Panc1 (cell line): ENCODE data around the gene CCDC141. TPM values are rescaled to one million over a fixed set of nuclear protein-coding genes. Genes with fewer than 3 reads are reported as not detected.
A peak's percentile ranks its signal among the peaks of the same experiment; 100 is the strongest.

Experiments
- ATAC-seq: fragments of 200-7000 bp; cut with Tn5 transposase; 2 replicates; pipeline ENCODE4 v1.9.1; 2020; ENCODE audit warnings: mild to moderate bottlenecking, moderate library complexity
- BruUV-seq: library from RNA; stranded (reverse); fragments of 400-500 nt; replicated peaks from 2 replicates; lab custom pipeline; 2021; lab: Mats Ljungman, UMichigan
- CTCF ChIA-PET: fragments of 300-600 bp; sonication (Branson Sonifier 250); formaldehyde crosslinking; loops from one replicate; lab custom pipeline; 2022; ENCODE audit warnings: antibody characterized with exemption; lab: Charles Lee
- POLR2A ChIA-PET: fragments of 300-600 bp; sonication (Branson Sonifier 250); formaldehyde crosslinking; loops from one replicate; lab custom pipeline; 2022; ENCODE audit warnings: antibody characterized with exemption; lab: Charles Lee
- DNase-seq: peaks from one replicate; pipeline ENCODE4 v3.0.0-alpha.2; 2010; ENCODE audit warnings: low read depth, low spot score
- H3K27ac ChIP-seq: 2 replicates; pipeline ENCODE4 v1.5.1; 2011; ENCODE audit warnings: mild to moderate bottlenecking, low read length, inconsistent platforms
- H3K27me3 ChIP-seq: fragments of 200-500 bp; sonication (Bioruptor generic); 2 replicates; pipeline ENCODE4 v1.6.0; 2014; ENCODE audit warnings: low read length, inconsistent platforms; ENCODE audit not compliant: control insufficient read depth, insufficient read depth
- H3K36me3 ChIP-seq: fragments of 200-500 bp; sonication (Bioruptor generic); 2 replicates; pipeline ENCODE4 v1.5.1; 2014; ENCODE audit warnings: inconsistent platforms, mild to moderate bottlenecking, low read length, moderate library complexity; ENCODE audit not compliant: control insufficient read depth, insufficient read depth
- H3K4me1 ChIP-seq: 2 replicates; pipeline ENCODE4 v1.5.1; 2011; ENCODE audit warnings: inconsistent platforms, mild to moderate bottlenecking, low read length, moderate library complexity; ENCODE audit not compliant: control insufficient read depth, insufficient read depth
- H3K4me3 ChIP-seq, 2 experiments: 2 replicates each; pipeline ENCODE4 v1.5.1; 2011 to 2012; ENCODE audit warnings: low read depth in 2 of 2, low read length in 2 of 2, mild to moderate bottlenecking in 2 of 2, inconsistent platforms in 1 of 2, moderate library complexity in 1 of 2
- H3K9me3 ChIP-seq: fragments of 200-500 bp; sonication (Bioruptor generic); 2 replicates; pipeline ENCODE4 v1.5.1; 2014; ENCODE audit warnings: low read depth, mild to moderate bottlenecking, inconsistent platforms, low read length, moderate library complexity; ENCODE audit not compliant: control insufficient read depth, insufficient read depth
- POLR2AphosphoS5 ChIP-seq: IDR thresholded peaks from 2 replicates; pipeline ENCODE4 v1.6.1; 2012; ENCODE audit warnings: mild to moderate bottlenecking, low read depth, low read length, moderate library complexity
- SIN3A ChIP-seq: IDR thresholded peaks from 2 replicates; pipeline ENCODE4 v1.6.1; 2012; ENCODE audit warnings: low read depth, mild to moderate bottlenecking, low read length, moderate library complexity, borderline replicate concordance; ENCODE audit not compliant: insufficient read depth
- TCF7L2 ChIP-seq: IDR thresholded peaks from 2 replicates; pipeline ENCODE4 v1.6.1; 2011; ENCODE audit warnings: mild to moderate bottlenecking, low read depth, low read length, inconsistent platforms
- in situ Hi-C: cut with HindIII; loops from 2 replicates; pipeline ENCODE4 v1.10.0; 2016; ENCODE audit warnings: low sequenced_read_pairs, low pct_unique_long_range_greater_than_20kb
- intact Hi-C: fragments of 100-400 bp; cut with micrococcal nuclease; formaldehyde crosslinking; loops from one replicate; pipeline ENCODE4 v1.10.0; 2022; ENCODE audit not compliant: unreplicated experiment
- total RNA-seq: library from RNA; stranded (reverse); gene quantifications from one replicate; pipeline ENCODE4 v1.2.1, GENCODE V29; 2021; ENCODE audit not compliant: unreplicated experiment
- TF ChIP-seq, protein P1 (sequence below), 2 experiments: IDR thresholded peaks; 2 replicates each; pipeline ENCODE4 v1.6.1; 2011 to 2012; ENCODE audit warnings: low read depth in 2 of 2, control low read depth in 1 of 2, low read length in 1 of 2, mild to moderate bottlenecking in 1 of 2, moderate library complexity in 1 of 2; ENCODE audit not compliant: insufficient read depth in 1 of 2
- TF ChIP-seq, protein P2 (sequence below): fragments of 450-650 bp; IDR thresholded peaks from 2 replicates; pipeline ENCODE4 v1.5.1; 2017; ENCODE audit warnings: mild to moderate bottlenecking

The CCDC141 gene
- total RNA-seq, 1 experiment from 2014 or later: 0.10 TPM

DNA sequence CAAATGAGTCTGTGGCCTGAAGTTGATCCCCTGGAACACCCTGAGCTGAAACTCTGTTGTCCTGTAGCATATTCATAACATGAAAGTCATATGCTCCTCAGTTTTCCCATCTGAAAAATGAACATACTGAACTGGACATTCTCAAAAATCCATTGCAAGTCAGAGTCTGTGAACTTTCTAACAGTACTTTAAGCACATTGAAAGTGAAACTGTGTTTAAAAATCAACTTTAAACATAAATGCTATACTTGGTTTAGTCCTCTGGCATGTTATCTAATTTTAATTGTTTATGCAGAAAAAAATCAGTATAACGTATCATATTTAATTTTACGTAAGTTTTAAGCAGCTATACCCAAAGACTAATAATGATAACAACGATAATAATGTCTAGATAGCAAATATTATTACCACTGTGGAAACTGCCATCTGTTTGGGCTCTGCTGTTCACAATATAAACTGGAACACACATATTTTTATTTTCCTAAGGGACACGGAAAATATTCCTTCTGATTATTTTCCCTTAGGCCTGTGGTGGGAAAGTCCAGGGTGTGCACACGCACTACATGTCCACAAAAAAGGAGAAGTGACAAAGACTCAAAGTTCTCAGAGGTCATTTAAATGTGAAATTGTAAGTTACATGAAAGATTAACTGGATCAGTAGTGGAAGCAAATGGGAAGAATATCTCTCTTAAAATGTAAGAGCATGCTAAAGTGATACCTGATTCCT is 186.6 kb downstream of the CCDC141 start:
- Histone ChIP-seq H3K27ac (no peak overlapping the region), H3K9me3 (no peaks in the 10 kb centered on the region), H3K27me3 (no peaks in the 10 kb centered on the region), H3K4me3 (0 out of 4 replicates have a peak overlapping the region, but pooled peaks of 1 of the 2 experiments have one; percentile 14), H3K36me3 (no peaks in the 10 kb centered on the region), H3K4me1 (no peaks in the 10 kb centered on the region)
- DNase-seq (no peak), ATAC-seq (no peak)
- TF ChIP-seq, protein P1, sequence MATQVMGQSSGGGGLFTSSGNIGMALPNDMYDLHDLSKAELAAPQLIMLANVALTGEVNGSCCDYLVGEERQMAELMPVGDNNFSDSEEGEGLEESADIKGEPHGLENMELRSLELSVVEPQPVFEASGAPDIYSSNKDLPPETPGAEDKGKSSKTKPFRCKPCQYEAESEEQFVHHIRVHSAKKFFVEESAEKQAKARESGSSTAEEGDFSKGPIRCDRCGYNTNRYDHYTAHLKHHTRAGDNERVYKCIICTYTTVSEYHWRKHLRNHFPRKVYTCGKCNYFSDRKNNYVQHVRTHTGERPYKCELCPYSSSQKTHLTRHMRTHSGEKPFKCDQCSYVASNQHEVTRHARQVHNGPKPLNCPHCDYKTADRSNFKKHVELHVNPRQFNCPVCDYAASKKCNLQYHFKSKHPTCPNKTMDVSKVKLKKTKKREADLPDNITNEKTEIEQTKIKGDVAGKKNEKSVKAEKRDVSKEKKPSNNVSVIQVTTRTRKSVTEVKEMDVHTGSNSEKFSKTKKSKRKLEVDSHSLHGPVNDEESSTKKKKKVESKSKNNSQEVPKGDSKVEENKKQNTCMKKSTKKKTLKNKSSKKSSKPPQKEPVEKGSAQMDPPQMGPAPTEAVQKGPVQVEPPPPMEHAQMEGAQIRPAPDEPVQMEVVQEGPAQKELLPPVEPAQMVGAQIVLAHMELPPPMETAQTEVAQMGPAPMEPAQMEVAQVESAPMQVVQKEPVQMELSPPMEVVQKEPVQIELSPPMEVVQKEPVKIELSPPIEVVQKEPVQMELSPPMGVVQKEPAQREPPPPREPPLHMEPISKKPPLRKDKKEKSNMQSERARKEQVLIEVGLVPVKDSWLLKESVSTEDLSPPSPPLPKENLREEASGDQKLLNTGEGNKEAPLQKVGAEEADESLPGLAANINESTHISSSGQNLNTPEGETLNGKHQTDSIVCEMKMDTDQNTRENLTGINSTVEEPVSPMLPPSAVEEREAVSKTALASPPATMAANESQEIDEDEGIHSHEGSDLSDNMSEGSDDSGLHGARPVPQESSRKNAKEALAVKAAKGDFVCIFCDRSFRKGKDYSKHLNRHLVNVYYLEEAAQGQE (IDR thresholded peaks at IDR 0.05; ENCODE audit: insufficient read depth in 1 of 2, low read depth in 2 of 2, low read length in 1 of 2): no peak
- TF ChIP-seq SIN3A (no peak), POLR2AphosphoS5 (no peak), TCF7L2 (no peak)
- TF ChIP-seq, protein P2, sequence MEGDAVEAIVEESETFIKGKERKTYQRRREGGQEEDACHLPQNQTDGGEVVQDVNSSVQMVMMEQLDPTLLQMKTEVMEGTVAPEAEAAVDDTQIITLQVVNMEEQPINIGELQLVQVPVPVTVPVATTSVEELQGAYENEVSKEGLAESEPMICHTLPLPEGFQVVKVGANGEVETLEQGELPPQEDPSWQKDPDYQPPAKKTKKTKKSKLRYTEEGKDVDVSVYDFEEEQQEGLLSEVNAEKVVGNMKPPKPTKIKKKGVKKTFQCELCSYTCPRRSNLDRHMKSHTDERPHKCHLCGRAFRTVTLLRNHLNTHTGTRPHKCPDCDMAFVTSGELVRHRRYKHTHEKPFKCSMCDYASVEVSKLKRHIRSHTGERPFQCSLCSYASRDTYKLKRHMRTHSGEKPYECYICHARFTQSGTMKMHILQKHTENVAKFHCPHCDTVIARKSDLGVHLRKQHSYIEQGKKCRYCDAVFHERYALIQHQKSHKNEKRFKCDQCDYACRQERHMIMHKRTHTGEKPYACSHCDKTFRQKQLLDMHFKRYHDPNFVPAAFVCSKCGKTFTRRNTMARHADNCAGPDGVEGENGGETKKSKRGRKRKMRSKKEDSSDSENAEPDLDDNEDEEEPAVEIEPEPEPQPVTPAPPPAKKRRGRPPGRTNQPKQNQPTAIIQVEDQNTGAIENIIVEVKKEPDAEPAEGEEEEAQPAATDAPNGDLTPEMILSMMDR: no peak
- BruUV-seq: no TSS peak
- in situ Hi-C loops: no loop called here
- intact Hi-C loops: no loop called here
- ChIA-PET POLR2A (no interaction called here), CTCF (no interaction called here)

DNA sequence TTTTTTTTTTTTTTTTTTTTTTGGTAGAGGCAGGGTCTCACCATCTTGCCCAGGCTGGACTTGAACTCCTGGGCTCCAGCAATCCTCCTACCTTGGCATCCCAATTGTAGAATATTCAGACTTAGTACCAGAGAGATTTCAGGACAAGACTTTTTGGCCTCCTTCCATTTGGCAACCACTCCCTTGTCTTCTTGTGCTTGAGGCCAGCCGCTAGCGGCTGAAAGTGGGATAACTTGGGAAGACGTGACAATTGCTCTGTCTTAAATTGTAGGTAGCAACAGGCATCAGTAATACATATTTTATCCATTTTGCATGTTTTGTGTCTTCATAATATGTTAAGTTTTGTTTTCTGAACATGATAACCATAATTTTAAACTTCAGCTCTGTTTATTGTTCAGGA is 189.4 kb downstream of the CCDC141 start:
- no peak for DNase-seq
- no peaks in the 10 kb centered on the region for H3K4me1 ChIP-seq
- H3K27ac ChIP-seq: no peak overlapping the region
- no peak overlapping the region for H3K4me3 ChIP-seq
- no peaks in the 10 kb centered on the region for H3K36me3 ChIP-seq
- in situ Hi-C loops: no loop called here
- no peaks in the 10 kb centered on the region for H3K27me3 ChIP-seq
- POLR2A ChIA-PET: no interaction called here
- intact Hi-C loops: no loop called here
- CTCF ChIA-PET: no interaction called here
- TF ChIP-seq TCF7L2 (no peak), POLR2AphosphoS5 (no peak), SIN3A (no peak)
- TF ChIP-seq, protein P2: no peak
- TF ChIP-seq, protein P1 (IDR thresholded peaks at IDR 0.05; ENCODE audit: insufficient read depth in 1 of 2, low read depth in 2 of 2, low read length in 1 of 2): no peak
- no TSS peak for BruUV-seq
- ATAC-seq: no peak
- no peaks in the 10 kb centered on the region for H3K9me3 ChIP-seq
